ENCODE measurements around the gene INSM1. TPM values are rescaled to one million over a fixed set of nuclear protein-coding genes. Genes with fewer than 3 reads are reported as not detected.

INSM1 gene
- total RNA-seq, 1 donor from 2014 or later: not detected

- TF ChIP-seq, protein P1, sequence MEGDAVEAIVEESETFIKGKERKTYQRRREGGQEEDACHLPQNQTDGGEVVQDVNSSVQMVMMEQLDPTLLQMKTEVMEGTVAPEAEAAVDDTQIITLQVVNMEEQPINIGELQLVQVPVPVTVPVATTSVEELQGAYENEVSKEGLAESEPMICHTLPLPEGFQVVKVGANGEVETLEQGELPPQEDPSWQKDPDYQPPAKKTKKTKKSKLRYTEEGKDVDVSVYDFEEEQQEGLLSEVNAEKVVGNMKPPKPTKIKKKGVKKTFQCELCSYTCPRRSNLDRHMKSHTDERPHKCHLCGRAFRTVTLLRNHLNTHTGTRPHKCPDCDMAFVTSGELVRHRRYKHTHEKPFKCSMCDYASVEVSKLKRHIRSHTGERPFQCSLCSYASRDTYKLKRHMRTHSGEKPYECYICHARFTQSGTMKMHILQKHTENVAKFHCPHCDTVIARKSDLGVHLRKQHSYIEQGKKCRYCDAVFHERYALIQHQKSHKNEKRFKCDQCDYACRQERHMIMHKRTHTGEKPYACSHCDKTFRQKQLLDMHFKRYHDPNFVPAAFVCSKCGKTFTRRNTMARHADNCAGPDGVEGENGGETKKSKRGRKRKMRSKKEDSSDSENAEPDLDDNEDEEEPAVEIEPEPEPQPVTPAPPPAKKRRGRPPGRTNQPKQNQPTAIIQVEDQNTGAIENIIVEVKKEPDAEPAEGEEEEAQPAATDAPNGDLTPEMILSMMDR (IDR thresholded peaks at IDR 0.05; ENCODE audit: borderline replicate concordance): no peak
- Histone ChIP-seq H3K4me3 (no peak overlapping the region), H3K4me1 (peaks cover 24% of the 10 kb centered on the region), H3K27ac (replicated peaks) (no peak overlapping the region), H3K9me3 (replicated peaks) (no peaks in the 10 kb centered on the region), H3K36me3 (no peaks in the 10 kb centered on the region), H3K27me3 (ENCODE audit: low read depth) (no peaks in the 10 kb centered on the region)
- no peak for DNase-seq
- intact Hi-C loops (cut with micrococcal nuclease): no loop called here
Observed at GRCh38 chr20:20407891-20408805, 40.2 kb downstream of the INSM1 start.

- Histone ChIP-seq H3K4me1 (peaks cover 24% of the 10 kb centered on the region), H3K9me3 (replicated peaks) (no peaks in the 10 kb centered on the region), H3K27ac (replicated peaks) (no peak overlapping the region), H3K4me3 (no peak overlapping the region), H3K36me3 (no peaks in the 10 kb centered on the region), H3K27me3 (ENCODE audit: low read depth) (no peaks in the 10 kb centered on the region)
- TF ChIP-seq, protein P1 (IDR thresholded peaks at IDR 0.05; ENCODE audit: borderline replicate concordance): no peak
- no peak for DNase-seq
- intact Hi-C loops (cut with micrococcal nuclease): no loop called here
Observed at GRCh38 chr20:20409331-20409730, 41.4 kb downstream of the INSM1 start.

DNA sequence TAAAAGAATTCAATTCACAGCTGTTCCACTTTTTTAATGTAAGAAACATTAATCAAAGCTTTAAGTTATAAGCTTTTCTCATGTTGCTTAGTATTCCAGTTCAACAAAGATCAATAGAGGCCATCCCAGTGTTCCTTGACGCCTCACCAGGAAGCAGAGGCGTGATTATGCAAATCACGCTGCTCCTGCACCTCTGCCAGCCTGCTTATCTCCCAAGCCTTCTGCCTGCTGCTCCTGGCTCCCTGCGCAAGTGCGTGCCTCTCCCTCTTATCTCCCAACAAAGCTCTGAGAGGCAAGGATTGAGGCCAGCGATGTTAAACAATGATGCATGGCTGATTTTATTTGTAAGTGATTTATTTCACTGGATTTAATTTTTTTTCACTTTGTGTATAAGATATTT, 42.8 kb downstream of the INSM1 start:
- Histone ChIP-seq H3K27ac (replicated peaks) (no peak overlapping the region), H3K4me3 (no peak overlapping the region), H3K36me3 (no peaks in the 10 kb centered on the region), H3K27me3 (ENCODE audit: low read depth) (no peaks in the 10 kb centered on the region), H3K4me1 (peaks cover 24% of the 10 kb centered on the region), H3K9me3 (replicated peaks) (no peaks in the 10 kb centered on the region)
- peak; percentile 58 for DNase-seq
- intact Hi-C loops (cut with micrococcal nuclease): no loop called here
- TF ChIP-seq, protein P1 (IDR thresholded peaks at IDR 0.05; ENCODE audit: borderline replicate concordance): no peak

DNA sequence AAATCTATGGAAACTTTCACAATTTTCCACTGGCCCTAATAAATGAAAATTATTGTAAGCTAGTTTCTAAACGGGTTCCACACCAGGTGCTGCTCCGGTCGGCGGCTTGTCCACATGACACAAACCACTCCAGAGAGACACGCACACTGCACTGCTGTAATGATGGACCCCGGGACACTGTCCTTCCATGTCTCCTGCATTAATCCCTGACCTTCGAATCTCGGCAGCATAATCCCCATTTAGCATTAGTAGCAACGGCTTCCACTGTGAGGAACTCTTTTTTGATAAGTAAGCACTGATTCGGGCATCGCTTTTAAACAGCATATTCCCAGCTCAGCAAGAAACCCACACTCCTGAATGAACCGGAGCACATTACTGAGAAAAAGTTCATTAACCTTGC, 43.5 kb downstream of the INSM1 start:
- DNase-seq: no peak
- Histone ChIP-seq H3K27me3 (ENCODE audit: low read depth) (no peaks in the 10 kb centered on the region), H3K27ac (replicated peaks) (no peak overlapping the region), H3K9me3 (replicated peaks) (no peaks in the 10 kb centered on the region), H3K36me3 (no peaks in the 10 kb centered on the region), H3K4me3 (no peak overlapping the region), H3K4me1 (peaks cover 24% of the 10 kb centered on the region)
- TF ChIP-seq, protein P1 (IDR thresholded peaks at IDR 0.05; ENCODE audit: borderline replicate concordance): no peak
- intact Hi-C loops (cut with micrococcal nuclease): no loop called here

DNA sequence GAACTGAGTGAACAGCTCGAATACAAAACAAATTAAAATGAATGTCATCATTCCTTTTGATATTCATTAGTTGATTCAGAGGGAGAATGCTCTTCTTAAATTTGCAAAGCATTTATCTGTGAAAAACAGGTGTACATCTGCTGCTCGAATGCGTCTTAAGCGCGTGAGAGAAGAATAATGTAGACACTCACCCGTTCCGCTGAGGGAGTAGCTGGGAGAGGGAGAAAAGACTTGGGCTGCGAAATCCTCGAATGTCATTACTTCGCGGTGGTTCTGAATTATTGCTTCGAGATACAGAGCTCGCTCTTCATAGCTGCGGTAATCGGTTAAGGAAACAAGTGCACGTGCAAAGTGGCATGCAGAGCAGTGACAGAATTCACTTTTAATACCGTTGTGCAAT, 43.9 kb downstream of the INSM1 start:
- no peak overlapping the region for H3K4me3 ChIP-seq
- H3K36me3 ChIP-seq: no peaks in the 10 kb centered on the region
- peaks cover 24% of the 10 kb centered on the region for H3K4me1 ChIP-seq
- no peak overlapping the region for H3K27ac ChIP-seq (replicated peaks)
- TF ChIP-seq, protein P1 (IDR thresholded peaks at IDR 0.05; ENCODE audit: borderline replicate concordance): no peak
- DNase-seq: no peak
- no peaks in the 10 kb centered on the region for H3K9me3 ChIP-seq (replicated peaks)
- no peaks in the 10 kb centered on the region for H3K27me3 ChIP-seq (ENCODE audit: low read depth)
- intact Hi-C loops (cut with micrococcal nuclease): no loop called here
